GM12878 (cell line): ENCODE measurements around the gene TMEM178A. TPM values are rescaled to one million over a fixed set of nuclear protein-coding genes. Genes with fewer than 3 reads are reported as not detected.

ENCODE experiments used
- ATAC-seq: fragments of 200-7000 bp; cut with Tn5 transposase; 3 replicates; pipeline ENCODE4 v1.9.1; 2020; ENCODE audit warnings: mild to moderate bottlenecking, moderate library complexity
- BruUV-seq: library from RNA; stranded (reverse); fragments of 400-500 nt; replicated peaks from 2 replicates; lab custom pipeline; 2021; lab: Mats Ljungman, UMichigan
- CTCF ChIA-PET: fragments of 300-600 bp; sonication (Branson Sonifier 250); formaldehyde crosslinking; extraction: SDS; loops from one replicate; lab custom pipeline; 2021; ENCODE audit warnings: inconsistent platforms; lab: Yijun Ruan, JAX
- POLR2A ChIA-PET: fragments of 350-600 bp; formaldehyde crosslinking; extraction: SDS; loops from one replicate; lab custom pipeline; 2021; ENCODE audit warnings: inconsistent platforms; lab: Charles Lee
- RAD21 ChIA-PET: fragments of 300-600 bp; sonication (Branson Sonifier 250); formaldehyde crosslinking; loops from one replicate; lab custom pipeline; 2023; ENCODE audit warnings: antibody characterized with exemption; ENCODE audit not compliant: unreplicated experiment; lab: Charles Lee
- SMC1A ChIA-PET: fragments of 300-600 bp; sonication (Branson Sonifier 250); formaldehyde crosslinking; loops from one replicate; lab custom pipeline; 2023; ENCODE audit not compliant: unreplicated experiment, uncharacterized antibody; lab: Charles Lee
- DNase-seq: peaks from one replicate; pipeline ENCODE4 v3.0.0-alpha.2; 2011; ENCODE audit warnings: low read depth, low spot score
- FAIRE-seq: peaks from 3 replicates; lab custom pipeline; 2011; peaks lifted over from hg19 to GRCh38; lab: Jason Lieb, UNC
- H2AFZ ChIP-seq: 2 replicates; pipeline ENCODE4 v1.6.0; 2011; ENCODE audit warnings: low read depth, low read length, control low read depth; ENCODE audit not compliant: control insufficient read depth
- H3K27ac ChIP-seq: 2 replicates; pipeline ENCODE4 v1.5.1; 2011; ENCODE audit warnings: control low read depth; ENCODE audit not compliant: control insufficient read depth, insufficient read depth
- H3K27me3 ChIP-seq, 2 experiments: replicated peaks in 1 of 2; 2 replicates each; pipeline versions ENCODE4 v1.6.0 to v1.6.1; 2011; ENCODE audit warnings: low read length in 1 of 2; ENCODE audit not compliant: control insufficient read depth in 2 of 2, insufficient read depth in 2 of 2
- H3K36me3 ChIP-seq, 2 experiments: 2 replicates each; pipeline ENCODE4 v1.5.1; 2011; ENCODE audit warnings: low read length in 1 of 2; ENCODE audit not compliant: control insufficient read depth in 2 of 2, insufficient read depth in 2 of 2
- H3K4me1 ChIP-seq: 2 replicates; pipeline ENCODE4 v1.6.1; 2011; ENCODE audit warnings: mild to moderate bottlenecking, low read length, moderate library complexity, mixed read lengths; ENCODE audit not compliant: control insufficient read depth, insufficient read depth
- H3K4me2 ChIP-seq: 2 replicates; pipeline ENCODE4 v1.6.0; 2011; ENCODE audit warnings: control low read depth; ENCODE audit not compliant: control insufficient read depth, insufficient read depth
- H3K4me3 ChIP-seq: fragments of 200-600 bp; sonication (generic); 2 replicates; pipeline ENCODE4 v1.5.1; 2016
- H3K79me2 ChIP-seq: 2 replicates; pipeline ENCODE4 v1.6.0; 2011; ENCODE audit warnings: low read length; ENCODE audit not compliant: control insufficient read depth, insufficient read depth
- H3K9ac ChIP-seq: 2 replicates; pipeline ENCODE4 v1.8.0; 2011; ENCODE audit warnings: low read length, control low read depth, mixed read lengths; ENCODE audit not compliant: control insufficient read depth, insufficient read depth
- H3K9me3 ChIP-seq: replicated peaks from 3 replicates; pipeline ENCODE4 v1.5.1; 2011; ENCODE audit warnings: mild to moderate bottlenecking, low read length; ENCODE audit not compliant: control insufficient read depth, insufficient read depth
- H4K20me1 ChIP-seq: 2 replicates; pipeline ENCODE4 v1.6.0; 2011; ENCODE audit not compliant: control insufficient read depth, insufficient read depth
- RAD21 ChIP-seq: IDR thresholded peaks from 2 replicates; pipeline ENCODE4 v1.6.1; 2011; ENCODE audit warnings: mild to moderate bottlenecking, low read depth, low read length, moderate library complexity; ENCODE audit not compliant: insufficient read depth
- SMC3 ChIP-seq: IDR thresholded peaks from 2 replicates; pipeline ENCODE4 v1.6.1; 2011; ENCODE audit warnings: low read length, improper control_type of control experiment, borderline replicate concordance
- YBX1 ChIP-seq: fragments of 450-650 bp; IDR thresholded peaks from 2 replicates; pipeline ENCODE4 v1.6.1; 2016; ENCODE audit warnings: antibody characterized with exemption
- WGBS: methylation state at CpG from one replicate; pipeline ENCODE4 v1.1.6; 2016; ENCODE audit warnings: low lambda C conversion rate; ENCODE audit not compliant: insufficient replicate concordance, insufficient coverage; ENCODE audit errors: missing lambda C conversion rate; 5-methylcytosine and 5-hydroxymethylcytosine counted together
- in situ Hi-C: fragments of 300-500 bp; cut with MboI; formaldehyde crosslinking; loops from 9 replicates; pipeline ENCODE4 v1.14.3; 2018; ENCODE audit warnings: mixed read lengths
- intact Hi-C: fragments of 100-400 bp; cut with micrococcal nuclease; formaldehyde crosslinking; loops from one replicate; pipeline ENCODE4 v1.14.2; 2022; ENCODE audit not compliant: unreplicated experiment
- polyA plus RNA-seq, 11 experiments: library from polyadenylated mRNA; depleted of rRNA in 4 of 11; unstranded in 6 of 11; stranded (reverse) in 5 of 11; fragments of >200 nt; fragmentation: Nextera tagmentation in 4 of 11; fragmentation: Illumina TruSeq in 1 of 11; extraction: Ambion mirVana in 4 of 11; extraction: Trizol in 1 of 11; gene quantifications; 1 replicate in 1 of 11; 2 replicates in 10 of 11; pipeline versions ENCODE4 v1.2.1 to v1.2.3, GENCODE V29; 2011 to 2016; ENCODE audit warnings: inconsistent platforms in 2 of 11, missing spikeins in 2 of 11, low read depth in 1 of 11
- total RNA-seq, 4 experiments: library from RNA; depleted of rRNA in 3 of 4; stranded (reverse); fragments of >200 nt in 3 of 4; fragmentation: Illumina TruSeq in 1 of 4; extraction: Trizol in 1 of 4; gene quantifications; 2 replicates each; pipeline versions ENCODE4 v1.2.1 to v1.2.3, GENCODE V29; 2013 to 2021
- TF ChIP-seq, protein P1 (sequence below), 3 experiments: IDR thresholded peaks in 2 of 3; conservative IDR thresholded peaks in 1 of 3; 2 replicates each; pipeline ENCODE4 v1.5.1; 2011; ENCODE audit warnings: low read depth in 3 of 3, low read length in 3 of 3, mild to moderate bottlenecking in 3 of 3, control low read depth in 2 of 3, moderate library complexity in 2 of 3, inconsistent platforms in 1 of 3, mixed read lengths in 1 of 3; ENCODE audit not compliant: control insufficient read depth in 2 of 3, insufficient read depth in 1 of 3; ENCODE audit errors: extremely low read depth in 1 of 3

Gene TMEM178A
- total and polyA plus RNA-seq, 10 of the 15 experiments (the other 5 are each of a cell fraction or from before 2014, with no cell fraction given): not detected

- peak; percentile 75 for ATAC-seq
- H4K20me1 ChIP-seq: no peaks in the 10 kb centered on the region
- TF ChIP-seq YBX1 (no peak), RAD21 (peak; percentile 74), SMC3 (peak; percentile 36; the same call in 1 of the 2 replicates)
- TF ChIP-seq, protein P1, sequence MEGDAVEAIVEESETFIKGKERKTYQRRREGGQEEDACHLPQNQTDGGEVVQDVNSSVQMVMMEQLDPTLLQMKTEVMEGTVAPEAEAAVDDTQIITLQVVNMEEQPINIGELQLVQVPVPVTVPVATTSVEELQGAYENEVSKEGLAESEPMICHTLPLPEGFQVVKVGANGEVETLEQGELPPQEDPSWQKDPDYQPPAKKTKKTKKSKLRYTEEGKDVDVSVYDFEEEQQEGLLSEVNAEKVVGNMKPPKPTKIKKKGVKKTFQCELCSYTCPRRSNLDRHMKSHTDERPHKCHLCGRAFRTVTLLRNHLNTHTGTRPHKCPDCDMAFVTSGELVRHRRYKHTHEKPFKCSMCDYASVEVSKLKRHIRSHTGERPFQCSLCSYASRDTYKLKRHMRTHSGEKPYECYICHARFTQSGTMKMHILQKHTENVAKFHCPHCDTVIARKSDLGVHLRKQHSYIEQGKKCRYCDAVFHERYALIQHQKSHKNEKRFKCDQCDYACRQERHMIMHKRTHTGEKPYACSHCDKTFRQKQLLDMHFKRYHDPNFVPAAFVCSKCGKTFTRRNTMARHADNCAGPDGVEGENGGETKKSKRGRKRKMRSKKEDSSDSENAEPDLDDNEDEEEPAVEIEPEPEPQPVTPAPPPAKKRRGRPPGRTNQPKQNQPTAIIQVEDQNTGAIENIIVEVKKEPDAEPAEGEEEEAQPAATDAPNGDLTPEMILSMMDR (IDR thresholded peaks at IDR 0.05 in 2 of 3, conservative IDR thresholded peaks at IDR 0.05 in 1 of 3; ENCODE audit: control insufficient read depth in 2 of 3, extremely low read depth in 1 of 3, insufficient read depth in 1 of 3, low read depth in 3 of 3, low read length in 3 of 3): peak; percentile 57 to 66 (median 62); a peak in 5 of 6 replicates
- TF ChIP-seq, all 136 proteins: peak for 3
- in situ Hi-C loops: loop anchor here (25.0 kb wide), 1 partner anchor 668 kb away; no protein-coding TSS in a partner anchor
- ChIA-PET POLR2A (interaction anchor here (0.5 kb wide), 1 partner anchor 720 kb away, joined by 3 read pairs; no protein-coding TSS in a partner anchor), CTCF (interaction anchor here (0.6 to 8.2 kb wide), 23 partner anchors 7 to 783 kb away, joined by 3 to 145 read pairs (median 4); no protein-coding TSS in a partner anchor), RAD21 (interaction anchor here (0.5 to 4.4 kb wide), 5 partner anchors 219 to 783 kb away, joined by 4 to 71 read pairs (median 4); no protein-coding TSS in a partner anchor), SMC1A (interaction anchor here (0.6 to 6.7 kb wide), 9 partner anchors 13 to 783 kb away, joined by 3 to 63 read pairs (median 4); no protein-coding TSS in a partner anchor)
- H3K4me1 ChIP-seq: no peaks in the 10 kb centered on the region
- no peak overlapping the region for H3K4me2 ChIP-seq
- 95% methylated on average over 2 of the region's 2 CpGs for WGBS
- peaks cover 2 to 8% of the 10 kb centered on the region in 2 experiments; a peak in 2 of 4 replicates for H3K36me3 ChIP-seq
- DNase-seq (no peak), FAIRE-seq (peak; percentile 41)
- H3K4me3 ChIP-seq: no peak overlapping the region
- intact Hi-C loops: loop anchor here (2.0 to 5.0 kb wide), 2 partner anchors 218 to 663 kb away; no protein-coding TSS in a partner anchor
- H3K27me3 ChIP-seq: no peaks in the 10 kb centered on the region
- H3K27ac ChIP-seq: no peak overlapping the region
- no TSS peak for BruUV-seq
- H3K79me2 ChIP-seq: no peaks in the 10 kb centered on the region
- H2AFZ ChIP-seq: no peak overlapping the region
- no peaks in the 10 kb centered on the region for H3K9me3 ChIP-seq
- H3K9ac ChIP-seq: no peak overlapping the region
Measured at GRCh38 chr2:39730685-39731302, 65.1 kb downstream of the TMEM178A start.
